ENCODE measurements around the gene KCNK16.

KCNK16 gene

GRCh38 chr6:39341352-39341751, 18.9 kb upstream of the KCNK16 start:
- no peak for DNase-seq

- DNase-seq, result peak; percentile 88 to 91
Measured at GRCh38 chr6:39339868-39340550, 17.5 kb upstream of the KCNK16 start.

GRCh38 chr6:39339096-39339867, 16.8 kb upstream of the KCNK16 start:
- no peak for DNase-seq

- no peak for DNase-seq
Measured at GRCh38 chr6:39338397-39338796, 15.9 kb upstream of the KCNK16 start.

- no peak for DNase-seq
Measured at GRCh38 chr6:39335780-39336545, 13.5 kb upstream of the KCNK16 start.

- no peak for DNase-seq
Measured at GRCh38 chr6:39333644-39334438, 11.3 kb upstream of the KCNK16 start.

GRCh38 chr6:39330476-39330875, 8.0 kb upstream of the KCNK16 start:
- DNase-seq, result peak in 1 of 2 experiments; percentile 23

GRCh38 chr6:39330057-39330456, 7.6 kb upstream of the KCNK16 start:
- no peak for DNase-seq

- no peak for DNase-seq
Measured at GRCh38 chr6:39328066-39328465, 5.6 kb upstream of the KCNK16 start.

GRCh38 chr6:39327507-39327906, 5.0 kb upstream of the KCNK16 start:
- no peak for DNase-seq

- no peak for DNase-seq
Measured at GRCh38 chr6:39321761-39322160, 741 bp downstream of the KCNK16 start.

- no peak for DNase-seq
Measured at GRCh38 chr6:39320363-39320984, 2.0 kb downstream of the KCNK16 start.

- no peak for DNase-seq
Measured at GRCh38 chr6:39319621-39320362, 2.7 kb downstream of the KCNK16 start.

- DNase-seq, result no peak
Measured at GRCh38 chr6:39317256-39317655, 5.2 kb downstream of the KCNK16 start.

GRCh38 chr6:39314273-39314795, 8.2 kb downstream of the KCNK16 start, which contains the start of gene KCNK17:
Gene KCNK17 (minus strand): TSS chr6:39314419. CDS start chr6:39314320, 99 bp downstream.
- no peak for DNase-seq

- no peak for DNase-seq
Measured at GRCh38 chr6:39313526-39314272, 8.8 kb downstream of the KCNK16 start.

- DNase-seq, result no peak
Measured at GRCh38 chr6:39312912-39313525, 9.5 kb downstream of the KCNK16 start.

- DNase-seq, result no peak
Measured at GRCh38 chr6:39310542-39310941, 12.0 kb downstream of the KCNK16 start.

- peak; percentile 28 to 41 for DNase-seq
Measured at GRCh38 chr6:39309942-39310531, 12.5 kb downstream of the KCNK16 start.

GRCh38 chr6:39307462-39307861, 15.0 kb downstream of the KCNK16 start:
- DNase-seq, result no peak

All from SHP77 (cell line).